Left hindlimb (tissue), 1 donor: ENCODE results near the gene MROH8.
A peak's percentile ranks its signal among the peaks of the same experiment; 100 is the strongest.
"Not testable (repeated sequence)": the region's sequence is repeated elsewhere in the genome, so short reads cannot be mapped to it uniquely, and the experiment has no call there.

Experiments used
- DNase-seq: peaks from one replicate; pipeline ENCODE4 v3.0.0-alpha.2; 2018

The MROH8 gene

GRCh38 chr20:37152284-37152683 is 27.1 kb downstream of the MROH8 start:
- no peak for DNase-seq

- DNase-seq: no peak
Observed at GRCh38 chr20:37151529-37151928, 27.8 kb downstream of the MROH8 start.

DNA sequence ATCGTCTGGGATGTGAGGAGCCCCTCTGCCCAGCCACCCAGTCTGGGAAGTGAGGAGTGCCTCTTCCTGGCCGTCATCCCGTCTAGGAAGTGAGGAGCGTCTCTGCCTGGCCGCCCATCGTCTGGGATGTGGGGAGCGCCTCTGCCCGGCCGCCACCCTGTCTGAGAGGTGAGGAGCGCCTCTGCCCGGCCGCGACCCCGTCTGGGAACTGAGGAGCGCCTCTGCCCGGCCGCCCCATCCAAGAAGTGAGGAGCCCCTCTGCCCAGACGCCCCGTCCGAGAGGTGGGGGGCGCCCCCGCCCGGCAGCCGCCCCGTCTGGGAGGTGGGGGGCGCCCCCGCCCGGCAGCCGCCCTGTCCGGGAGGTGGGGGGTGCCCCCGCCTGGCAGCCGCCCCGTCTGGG is 28.5 kb downstream of the MROH8 start:
- DNase-seq: not testable (repeated sequence)

- no peak for DNase-seq
Observed at GRCh38 chr20:37147250-37147649, 32.1 kb downstream of the MROH8 start.

GRCh38 chr20:37144856-37145404 is 34.4 kb downstream of the MROH8 start:
- no peak for DNase-seq

GRCh38 chr20:37142708-37143107 is 36.6 kb downstream of the MROH8 start:
- no peak for DNase-seq

- no peak for DNase-seq
Observed at GRCh38 chr20:37137547-37137946, 41.8 kb downstream of the MROH8 start.

GRCh38 chr20:37133952-37134351 is 45.4 kb downstream of the MROH8 start:
- DNase-seq: no peak

DNA sequence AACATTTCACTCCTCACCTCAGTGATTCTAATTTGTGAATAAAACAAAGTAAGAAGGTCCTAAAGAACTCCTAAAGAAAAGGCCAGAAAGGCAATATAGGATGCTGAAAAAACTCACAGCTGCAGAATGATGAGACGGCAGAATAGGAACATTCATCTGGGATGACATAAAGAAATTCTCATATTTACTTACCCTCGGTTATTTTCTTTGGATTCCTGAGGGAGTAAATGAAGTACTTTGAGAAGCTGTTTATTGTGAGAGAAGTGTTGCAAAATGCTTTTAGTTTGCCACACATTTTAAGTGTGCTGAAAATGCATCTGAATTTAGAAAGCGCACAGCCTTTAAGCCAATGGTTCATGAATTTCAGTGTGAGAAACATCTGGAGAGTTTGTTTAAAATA is 47.9 kb downstream of the MROH8 start:
- DNase-seq: no peak

DNA sequence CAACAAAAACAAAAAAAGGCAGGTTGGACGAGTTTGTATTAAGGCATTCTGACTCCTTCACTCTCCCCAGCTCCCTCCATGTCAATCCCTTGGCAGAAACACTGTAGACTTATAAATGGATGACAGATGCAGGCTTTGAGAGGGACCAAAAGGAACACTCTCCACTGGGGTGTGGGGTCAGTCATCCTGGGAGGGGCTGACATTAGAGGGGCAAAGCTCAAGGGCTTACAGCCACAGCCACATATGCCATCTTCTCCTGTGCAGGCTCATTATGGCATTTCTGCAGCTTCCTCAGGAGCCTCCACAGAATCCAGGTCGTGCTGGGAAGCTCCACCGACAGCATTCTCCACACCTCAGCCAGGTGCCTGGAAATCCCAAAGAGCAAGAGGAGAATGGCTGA is 50.5 kb downstream of the MROH8 start:
- DNase-seq: no peak

GRCh38 chr20:37126290-37126689 is 53.1 kb downstream of the MROH8 start:
- not testable (repeated sequence) for DNase-seq

DNA sequence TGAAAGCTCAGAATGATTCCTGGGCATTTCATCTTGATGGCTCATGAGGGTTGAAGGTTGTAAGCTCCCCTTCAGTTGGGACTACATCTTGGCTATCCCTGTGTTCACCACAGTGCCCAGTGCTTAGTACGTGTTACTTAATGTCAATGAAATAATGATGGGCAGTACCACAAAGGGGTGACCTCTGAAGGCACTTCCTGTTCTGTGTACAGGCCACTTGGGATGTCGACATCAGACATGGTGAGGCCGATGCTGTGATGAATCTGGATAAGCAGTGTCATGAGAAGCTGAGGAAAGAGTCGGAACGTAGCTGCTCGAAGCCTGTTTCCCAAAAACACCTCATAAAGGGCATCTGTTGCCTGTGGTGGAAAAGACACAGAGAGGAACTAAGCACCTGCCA is 55.9 kb downstream of the MROH8 start:
- DNase-seq: no peak

DNA sequence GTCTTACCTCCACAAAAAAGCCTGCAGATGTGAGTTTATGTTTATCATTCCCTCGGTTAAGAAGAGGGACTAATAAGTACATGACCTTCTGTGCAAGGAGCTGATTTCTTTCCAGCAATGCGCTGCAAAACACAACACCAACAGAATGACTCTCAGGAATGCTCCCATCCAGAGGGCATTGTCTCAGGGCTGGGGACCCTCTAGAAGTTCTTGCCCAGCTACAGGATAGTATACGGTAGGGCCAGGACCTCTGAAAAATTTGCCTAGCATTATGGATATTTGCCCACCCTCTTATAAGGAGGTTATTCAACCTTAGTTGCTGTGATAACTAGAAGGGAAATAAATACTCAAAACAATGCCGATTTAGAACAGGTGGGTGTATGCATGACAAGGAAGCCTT is 58.9 kb downstream of the MROH8 start:
- no peak for DNase-seq

GRCh38 chr20:37119356-37120036 is 59.9 kb downstream of the MROH8 start:
- DNase-seq: no peak

- DNase-seq: no peak
Observed at GRCh38 chr20:37114012-37114411, 65.3 kb downstream of the MROH8 start.

- DNase-seq: no peak
Observed at GRCh38 chr20:37111926-37112455, 67.4 kb downstream of the MROH8 start.

- no peak for DNase-seq
Observed at GRCh38 chr20:37108676-37109075, 70.7 kb downstream of the MROH8 start.

DNA sequence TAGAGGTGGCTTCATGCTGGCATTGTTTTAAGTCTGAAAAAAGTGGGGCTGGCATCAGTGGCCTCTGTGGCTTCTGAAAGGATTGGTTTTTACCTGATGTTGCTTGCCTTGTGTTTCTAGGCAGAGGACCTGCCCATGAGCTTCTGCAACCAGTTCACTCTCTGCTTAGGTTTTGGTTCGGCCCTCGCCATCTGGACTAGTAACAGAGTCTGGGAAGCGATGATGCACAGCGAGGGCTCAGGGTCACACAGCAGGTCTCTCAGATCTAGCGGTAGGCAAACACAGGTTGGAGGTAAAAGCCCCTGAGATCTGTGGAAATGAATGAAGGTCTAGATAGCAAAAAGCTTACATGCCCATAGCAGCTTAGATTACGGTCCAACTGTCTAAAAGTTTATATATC is 76.8 kb downstream of the MROH8 start:
- DNase-seq: no peak

DNA sequence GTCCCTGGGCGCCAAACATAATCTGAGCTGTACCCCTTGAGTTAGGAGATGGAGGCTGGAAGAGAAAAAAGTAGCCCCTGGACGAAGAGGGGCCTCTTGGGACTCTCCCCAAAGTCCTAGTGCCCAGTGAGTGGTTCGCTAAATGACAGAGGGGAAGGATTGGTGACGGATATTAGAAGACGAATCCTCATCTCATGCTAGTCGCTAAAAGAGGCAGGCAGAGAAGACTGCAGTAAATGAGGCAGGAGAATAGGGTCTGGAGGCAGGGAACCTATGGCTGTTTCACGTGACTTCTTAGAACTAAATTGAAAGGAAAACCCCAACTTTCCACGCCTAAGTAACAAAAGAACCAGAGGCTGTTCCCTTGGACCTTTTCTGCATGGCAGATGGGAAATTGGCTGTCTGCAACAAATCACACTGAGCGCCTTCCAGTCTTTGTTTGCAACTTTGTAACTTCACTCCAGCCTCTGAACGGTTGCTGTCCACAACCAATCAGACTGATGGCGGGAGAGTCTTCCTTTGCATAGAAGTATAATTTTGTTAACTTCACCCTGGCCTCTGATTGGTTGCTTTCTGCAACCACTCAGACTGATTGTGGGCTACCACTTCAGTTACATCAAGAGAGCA is 82.8 kb downstream of the MROH8 start:
- DNase-seq: no peak

GRCh38 chr20:37095599-37096414 is 83.5 kb downstream of the MROH8 start, which contains the start of gene RBL1:
TSS of gene RBL1 (minus strand) at chr20:37095997. CDS start at chr20:37095928, 69 bp downstream.
- DNase-seq: peak; percentile 91

- DNase-seq: no peak
Observed at GRCh38 chr20:37095108-37095598, 84.2 kb downstream of the MROH8 start.

- no peak for DNase-seq
Observed at GRCh38 chr20:37090407-37090806, 88.9 kb downstream of the MROH8 start.

DNA sequence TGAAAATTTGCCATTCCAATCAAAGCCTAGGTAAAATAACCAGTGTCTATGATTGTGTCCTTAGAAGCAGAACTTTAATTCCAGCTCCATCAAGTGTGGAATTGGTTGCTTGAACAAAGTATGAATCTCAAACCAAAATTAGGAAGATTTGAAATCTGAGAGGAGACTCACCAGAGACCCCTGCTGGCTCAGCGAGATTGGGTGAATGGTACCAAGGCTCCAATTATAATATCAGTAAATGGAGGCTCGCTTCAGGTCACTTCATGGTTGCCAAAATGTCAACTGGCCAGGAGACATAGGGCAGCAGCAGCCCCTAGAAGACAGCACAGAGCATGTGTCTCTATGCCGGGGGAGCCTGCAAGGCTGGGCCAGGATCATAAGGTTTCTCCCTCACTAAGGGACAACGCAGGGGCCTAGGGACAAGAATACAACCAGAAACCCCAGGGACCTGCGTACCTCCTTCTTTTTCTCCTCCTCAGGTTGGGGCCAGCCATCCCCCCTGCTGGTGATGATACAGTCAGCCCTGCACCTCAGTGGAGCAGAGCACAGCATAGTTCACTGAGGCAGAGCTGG is 97.5 kb downstream of the MROH8 start:
- no peak for DNase-seq
